Measurements from ENCODE around the gene FAM171A1. TPM values are rescaled to one million over a fixed set of nuclear protein-coding genes. Genes with fewer than 3 reads are reported as not detected.
"Not testable (repeated sequence)": the region's sequence is repeated elsewhere in the genome, so short reads cannot be mapped to it uniquely, and the experiment has no call there.

The FAM171A1 gene
- total and polyA plus RNA-seq, 5 donors = 9.3 to 15.0 (median 13.6) TPM

GRCh38 chr10:15202639-15203038 lies 168.4 kb downstream of the FAM171A1 start:
- Histone ChIP-seq H3K27ac (ENCODE audit: low read length) (no peak overlapping the region), H3K27me3 (ENCODE audit: control insufficient read depth, insufficient read depth) (no peaks in the 10 kb centered on the region), H3K4me1 (ENCODE audit: control insufficient read depth, insufficient read depth, low read length) (peaks cover 2% of the 10 kb centered on the region), H3K9me3 (ENCODE audit: control insufficient read depth, low read length) (no peaks in the 10 kb centered on the region), H3K4me3 (ENCODE audit: low read length) (no peak overlapping the region)
- ATAC-seq (no peak), DNase-seq (no peak)
- intact Hi-C loops (cut with DNase I) = no loop called here
- WGBS = 91% methylated on average over 2 of the region's 2 CpGs

DNA sequence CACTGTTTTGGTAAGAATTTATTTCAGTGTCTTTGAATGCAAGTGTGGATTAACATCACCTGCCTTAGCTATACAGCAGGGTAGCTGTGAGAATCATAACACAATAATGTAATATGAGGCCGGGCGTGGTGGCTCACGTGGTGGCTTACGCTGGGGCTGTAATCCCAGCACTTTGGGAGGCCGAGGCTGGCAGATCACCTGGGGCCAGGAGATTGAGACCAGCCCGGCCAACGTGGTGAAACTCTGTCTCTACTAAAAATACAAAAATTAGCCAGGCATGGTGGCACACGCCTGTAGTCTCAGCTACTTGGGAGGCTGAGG lies 168.8 kb downstream of the FAM171A1 start:
- H3K27me3 ChIP-seq (ENCODE audit: control insufficient read depth, insufficient read depth); H3K4me1 ChIP-seq (ENCODE audit: control insufficient read depth, insufficient read depth, low read length); ATAC-seq; intact Hi-C loops (cut with DNase I); H3K9me3 ChIP-seq (ENCODE audit: control insufficient read depth, low read length); DNase-seq; H3K4me3 ChIP-seq (ENCODE audit: low read length); H3K27ac ChIP-seq (ENCODE audit: low read length): not testable (repeated sequence)
- WGBS = 96% methylated on average over 8 of the region's 8 CpGs

GRCh38 chr10:15201589-15202300 lies 169.3 kb downstream of the FAM171A1 start:
- H3K4me3 ChIP-seq (ENCODE audit: low read length) = no peak overlapping the region
- DNase-seq = no peak
- intact Hi-C loops (cut with DNase I) = no loop called here
- H3K27me3 ChIP-seq (ENCODE audit: control insufficient read depth, insufficient read depth) = no peaks in the 10 kb centered on the region
- ATAC-seq = no peak
- no peak overlapping the region for H3K27ac ChIP-seq (ENCODE audit: low read length)
- WGBS = 77% methylated on average over 6 of the region's 6 CpGs
- H3K9me3 ChIP-seq (ENCODE audit: control insufficient read depth, low read length) = no peaks in the 10 kb centered on the region
- peaks cover 2% of the 10 kb centered on the region for H3K4me1 ChIP-seq (ENCODE audit: control insufficient read depth, insufficient read depth, low read length)

- Histone ChIP-seq H3K9me3 (ENCODE audit: control insufficient read depth, low read length) (no peaks in the 10 kb centered on the region), H3K4me3 (ENCODE audit: low read length) (no peak overlapping the region), H3K27ac (ENCODE audit: low read length) (no peak overlapping the region), H3K4me1 (ENCODE audit: control insufficient read depth, insufficient read depth, low read length) (peaks cover 4% of the 10 kb centered on the region), H3K27me3 (ENCODE audit: control insufficient read depth, insufficient read depth) (no peaks in the 10 kb centered on the region)
- DNase-seq = no peak
- intact Hi-C loops (cut with DNase I) = no loop called here
- peak in 1 of 2 donors; percentile 50 for ATAC-seq
- WGBS = 39% methylated on average over 2 of the region's 2 CpGs
Observed at GRCh38 chr10:15200626-15201025, 170.5 kb downstream of the FAM171A1 start.

DNA sequence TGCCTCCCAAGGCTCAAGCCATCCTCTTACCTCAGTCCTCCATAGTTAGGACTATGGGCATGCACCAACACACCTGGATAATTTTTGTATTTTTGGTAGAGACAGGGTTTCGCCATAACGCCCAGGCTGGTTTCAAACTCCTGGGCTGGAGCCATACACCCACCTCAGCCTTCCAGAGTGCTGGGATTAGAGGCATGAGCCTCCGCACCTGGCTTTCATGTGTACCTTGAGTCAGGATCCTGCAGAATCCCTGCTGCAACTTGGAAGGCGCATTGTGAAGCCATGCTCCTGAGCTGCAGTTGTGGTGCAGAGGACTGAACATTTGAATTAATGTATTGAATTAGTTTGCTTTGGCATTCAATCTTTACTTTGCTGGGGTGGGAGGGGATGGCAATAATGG lies 173.2 kb downstream of the FAM171A1 start:
- intact Hi-C loops (cut with DNase I) = no loop called here
- H3K9me3 ChIP-seq (ENCODE audit: control insufficient read depth, low read length) = no peaks in the 10 kb centered on the region
- 97% methylated on average over 4 of the region's 4 CpGs for WGBS
- ATAC-seq (no peak), DNase-seq (no peak)
- H3K4me1 ChIP-seq (ENCODE audit: control insufficient read depth, insufficient read depth, low read length) = peaks cover 4% of the 10 kb centered on the region
- H3K27ac ChIP-seq (ENCODE audit: low read length) = no peak overlapping the region
- no peaks in the 10 kb centered on the region for H3K27me3 ChIP-seq (ENCODE audit: control insufficient read depth, insufficient read depth)
- no peak overlapping the region for H3K4me3 ChIP-seq (ENCODE audit: low read length)

- Histone ChIP-seq H3K9me3 (ENCODE audit: control insufficient read depth, low read length) (no peaks in the 10 kb centered on the region), H3K4me3 (ENCODE audit: low read length) (no peak overlapping the region), H3K27ac (ENCODE audit: low read length) (no peak overlapping the region), H3K27me3 (ENCODE audit: control insufficient read depth, insufficient read depth) (no peaks in the 10 kb centered on the region), H3K4me1 (ENCODE audit: control insufficient read depth, insufficient read depth, low read length) (peaks cover 4% of the 10 kb centered on the region)
- WGBS = 34% methylated on average over 2 of the region's 2 CpGs
- DNase-seq (no peak), ATAC-seq (no peak)
- intact Hi-C loops (cut with DNase I) = no loop called here
Observed at GRCh38 chr10:15197276-15197675, 173.8 kb downstream of the FAM171A1 start.

GRCh38 chr10:15196021-15196834 lies 174.9 kb downstream of the FAM171A1 start:
- ATAC-seq = peak; percentile 67 to 78
- no peaks in the 10 kb centered on the region for H3K27me3 ChIP-seq (ENCODE audit: control insufficient read depth, insufficient read depth)
- peak overlapping the region; percentile 6 for H3K4me3 ChIP-seq (ENCODE audit: low read length)
- peaks cover 4% of the 10 kb centered on the region for H3K4me1 ChIP-seq (ENCODE audit: control insufficient read depth, insufficient read depth, low read length)
- 38% methylated on average over 12 of the region's 12 CpGs for WGBS
- intact Hi-C loops (cut with DNase I) = no loop called here
- peak; percentile 55 to 82 (median 74) for DNase-seq
- peak overlapping the region; percentile 42 for H3K27ac ChIP-seq (ENCODE audit: low read length)
- H3K9me3 ChIP-seq (ENCODE audit: control insufficient read depth, low read length) = no peaks in the 10 kb centered on the region

DNA sequence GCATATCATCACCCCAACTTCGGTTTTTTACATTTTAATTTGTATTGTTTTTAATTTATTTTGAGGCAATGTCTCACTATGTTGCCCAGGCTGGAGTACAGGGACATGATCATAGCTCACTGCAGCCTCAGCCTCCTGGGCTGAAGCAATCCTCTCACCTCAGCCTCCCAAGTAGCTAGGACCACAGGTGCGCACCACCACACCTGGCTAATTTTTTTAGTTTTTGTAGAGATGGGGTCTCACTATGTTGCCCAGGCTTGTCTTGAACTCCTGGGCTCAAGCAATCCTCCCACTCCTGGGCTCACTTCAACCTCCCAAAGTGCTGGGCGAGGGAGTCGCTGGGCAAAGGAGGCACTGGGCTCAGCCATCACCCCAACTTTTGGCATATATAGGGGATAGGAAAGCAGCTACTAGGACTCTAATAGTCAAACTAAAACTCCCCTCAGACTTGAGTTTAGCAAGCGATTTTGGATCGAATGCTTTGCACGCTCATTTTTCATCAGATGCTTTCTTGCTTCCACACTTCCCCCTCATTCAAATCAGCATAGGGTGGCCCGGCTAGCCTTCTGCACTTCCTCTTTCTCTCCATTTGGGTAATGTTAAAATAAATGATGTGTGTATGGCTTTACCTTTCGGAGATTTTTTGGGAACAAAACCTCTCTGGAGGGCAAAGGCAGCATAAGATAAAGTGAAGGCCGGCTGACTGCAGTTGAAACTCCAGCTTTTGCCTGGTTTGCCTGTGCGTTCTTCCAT lies 181.8 kb downstream of the FAM171A1 start:
- Histone ChIP-seq H3K9me3 (ENCODE audit: control insufficient read depth, low read length) (no peaks in the 10 kb centered on the region), H3K27me3 (ENCODE audit: control insufficient read depth, insufficient read depth) (no peaks in the 10 kb centered on the region), H3K4me3 (ENCODE audit: low read length) (no peak overlapping the region), H3K4me1 (ENCODE audit: control insufficient read depth, insufficient read depth, low read length) (no peaks in the 10 kb centered on the region), H3K27ac (ENCODE audit: low read length) (no peak overlapping the region)
- 86% methylated on average over 11 of the region's 11 CpGs for WGBS
- intact Hi-C loops (cut with DNase I) = no loop called here
- DNase-seq = no peak
- no peak for ATAC-seq

- Histone ChIP-seq H3K4me1 (ENCODE audit: control insufficient read depth, insufficient read depth, low read length) (no peaks in the 10 kb centered on the region), H3K9me3 (ENCODE audit: control insufficient read depth, low read length) (no peaks in the 10 kb centered on the region), H3K4me3 (ENCODE audit: low read length) (no peak overlapping the region), H3K27me3 (ENCODE audit: control insufficient read depth, insufficient read depth) (no peaks in the 10 kb centered on the region), H3K27ac (ENCODE audit: low read length) (no peak overlapping the region)
- DNase-seq (no peak), ATAC-seq (no peak)
- 94% methylated on average over 5 of the region's 5 CpGs for WGBS
- intact Hi-C loops (cut with DNase I) = no loop called here
Observed at GRCh38 chr10:15188603-15189002, 182.5 kb downstream of the FAM171A1 start.

DNA sequence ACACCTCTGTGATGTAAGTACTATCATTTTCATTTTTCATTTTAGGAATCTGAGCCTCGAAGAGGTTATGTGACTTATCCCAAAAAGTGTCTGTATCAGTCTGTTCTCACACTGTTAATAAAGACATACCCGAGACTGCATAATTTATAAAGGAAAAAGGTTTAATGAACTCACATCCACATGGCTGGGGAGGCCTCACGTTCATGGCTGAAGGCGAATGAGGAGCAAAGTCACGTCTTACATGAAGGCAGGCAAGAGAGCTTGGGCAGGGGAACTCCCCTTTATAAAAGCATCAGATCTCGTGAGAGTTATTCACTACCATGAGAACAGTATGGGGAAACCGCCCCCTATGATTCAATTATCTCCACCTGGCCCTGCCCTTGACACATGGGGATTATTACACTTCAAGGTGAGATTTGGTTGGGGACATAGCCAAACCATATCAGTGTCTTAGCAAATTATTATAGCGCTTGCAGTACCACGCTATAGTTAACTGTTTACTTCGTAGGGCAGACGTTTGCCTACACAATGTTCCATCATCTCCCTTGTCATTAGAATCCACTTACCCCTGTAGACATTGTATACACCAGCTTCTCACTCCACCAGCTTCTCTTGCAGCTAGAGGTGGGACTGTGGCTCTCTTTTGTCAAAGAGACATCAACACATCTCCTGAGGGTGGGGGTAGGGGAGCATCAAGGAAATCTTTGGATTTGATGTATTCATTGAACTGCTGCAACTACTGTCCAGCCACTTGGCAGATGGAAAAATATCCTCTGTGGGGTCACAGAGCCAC lies 187.2 kb downstream of the FAM171A1 start:
- no peak overlapping the region for H3K4me3 ChIP-seq (ENCODE audit: low read length)
- WGBS = 89% methylated on average over 11 of the region's 11 CpGs
- no peak overlapping the region for H3K27ac ChIP-seq (ENCODE audit: low read length)
- intact Hi-C loops (cut with DNase I) = no loop called here
- no peaks in the 10 kb centered on the region for H3K27me3 ChIP-seq (ENCODE audit: control insufficient read depth, insufficient read depth)
- no peak for DNase-seq
- H3K9me3 ChIP-seq (ENCODE audit: control insufficient read depth, low read length) = no peaks in the 10 kb centered on the region
- no peak for ATAC-seq
- no peaks in the 10 kb centered on the region for H3K4me1 ChIP-seq (ENCODE audit: control insufficient read depth, insufficient read depth, low read length)

Measured in right cardiac atrium (tissue), 5 donors.